ENCODE data around the gene HTRA3.

HTRA3 gene

GRCh38 chr4:8355864-8356565 is 86.5 kb downstream of the HTRA3 start:
- DNase-seq (ENCODE audit: low read depth, low spot score), result no peak
